GM12873 (cell line): ENCODE measurements around the gene CTTNBP2.
A peak's percentile ranks its signal among the peaks of the same experiment; 100 is the strongest.

Experiments
- CTCF ChIP-seq: IDR thresholded peaks from 2 replicates; pipeline ENCODE4 v1.5.1; 2012; ENCODE audit warnings: low read depth, mild to moderate bottlenecking, moderate library complexity, low read length, control low read depth; ENCODE audit not compliant: insufficient read depth; ENCODE audit errors: missing control alignments

CTTNBP2 gene

GRCh38 chr7:117679120-117679519 lies 194.1 kb downstream of the CTTNBP2 start:
- no peak for TF ChIP-seq CTCF

- TF ChIP-seq CTCF, result no peak
Measured at GRCh38 chr7:117675497-117676435, 197.5 kb downstream of the CTTNBP2 start.

GRCh38 chr7:117674617-117675016 lies 198.6 kb downstream of the CTTNBP2 start:
- no peak for TF ChIP-seq CTCF

- TF ChIP-seq CTCF, result peak; percentile 15
Measured at GRCh38 chr7:117673839-117674238, 199.4 kb downstream of the CTTNBP2 start.

- TF ChIP-seq CTCF, result no peak
Measured at GRCh38 chr7:117673367-117673766, 199.9 kb downstream of the CTTNBP2 start.

DNA sequence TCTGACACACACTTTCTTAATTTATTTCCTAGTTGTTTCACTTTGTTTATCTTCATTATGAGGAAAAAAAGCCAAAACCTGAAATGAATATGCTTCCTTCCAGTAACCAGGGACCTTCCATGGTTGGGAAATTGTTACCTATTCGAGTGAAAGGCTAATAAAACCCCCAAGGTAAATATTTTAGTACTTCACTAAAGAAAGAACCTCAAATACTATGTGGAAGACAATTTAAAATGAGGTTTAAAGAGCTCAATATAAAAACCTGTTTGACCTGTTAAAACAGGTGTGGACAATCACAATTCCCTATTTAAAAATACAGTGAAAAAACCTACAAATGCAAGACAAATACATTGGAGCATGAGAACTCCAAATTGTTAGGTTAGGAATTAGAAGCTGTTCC lies 200.8 kb downstream of the CTTNBP2 start:
- no peak for TF ChIP-seq CTCF

DNA sequence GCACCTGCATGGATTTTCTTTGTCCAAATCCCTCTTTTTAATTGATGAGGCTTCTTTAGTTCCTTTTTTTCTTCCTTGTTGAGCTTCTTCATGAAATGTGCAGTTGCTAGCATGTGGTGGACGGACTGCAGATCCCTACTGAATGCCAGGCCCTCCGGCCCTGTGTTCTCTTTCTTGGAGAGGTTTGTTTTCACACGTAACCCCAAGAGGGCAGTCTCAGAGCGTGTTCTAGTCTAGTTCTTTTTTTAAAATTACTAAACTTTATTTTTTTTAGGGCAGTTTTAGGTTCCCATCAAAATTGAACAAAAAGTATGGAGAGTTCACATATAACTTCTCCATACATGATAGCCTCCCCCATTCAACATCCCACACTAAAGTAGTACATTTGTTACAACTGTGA lies 203.4 kb downstream of the CTTNBP2 start:
- no peak for TF ChIP-seq CTCF
